GM12891 (cell line): ENCODE measurements around the gene DHCR24.

Source experiments
- PAX5 ChIP-seq: IDR thresholded peaks from 2 replicates; pipeline ENCODE4 v1.6.1; 2011; ENCODE audit warnings: low read length, moderate library complexity, mild to moderate bottlenecking; ENCODE audit not compliant: insufficient read depth, severe bottlenecking
- POLR2A ChIP-seq: IDR thresholded peaks from 2 replicates; pipeline ENCODE4 v1.6.1; 2011; ENCODE audit warnings: low read depth, low read length, control low read depth
- POLR2AphosphoS5 ChIP-seq: IDR thresholded peaks from 2 replicates; pipeline ENCODE4 v1.6.1; 2011; ENCODE audit warnings: low read depth, low read length, control low read depth
- POU2F2 ChIP-seq: IDR thresholded peaks from 2 replicates; pipeline ENCODE4 v1.6.1; 2011; ENCODE audit warnings: low read depth, mild to moderate bottlenecking, control low read depth, low read length, moderate library complexity
- SPI1 ChIP-seq: IDR thresholded peaks from 2 replicates; pipeline ENCODE4 v1.6.1; 2011; ENCODE audit warnings: low read depth, low read length, control low read depth
- TAF1 ChIP-seq: IDR thresholded peaks from 2 replicates; pipeline ENCODE4 v1.6.1; 2011; ENCODE audit warnings: low read depth, low read length, control low read depth

DNA sequence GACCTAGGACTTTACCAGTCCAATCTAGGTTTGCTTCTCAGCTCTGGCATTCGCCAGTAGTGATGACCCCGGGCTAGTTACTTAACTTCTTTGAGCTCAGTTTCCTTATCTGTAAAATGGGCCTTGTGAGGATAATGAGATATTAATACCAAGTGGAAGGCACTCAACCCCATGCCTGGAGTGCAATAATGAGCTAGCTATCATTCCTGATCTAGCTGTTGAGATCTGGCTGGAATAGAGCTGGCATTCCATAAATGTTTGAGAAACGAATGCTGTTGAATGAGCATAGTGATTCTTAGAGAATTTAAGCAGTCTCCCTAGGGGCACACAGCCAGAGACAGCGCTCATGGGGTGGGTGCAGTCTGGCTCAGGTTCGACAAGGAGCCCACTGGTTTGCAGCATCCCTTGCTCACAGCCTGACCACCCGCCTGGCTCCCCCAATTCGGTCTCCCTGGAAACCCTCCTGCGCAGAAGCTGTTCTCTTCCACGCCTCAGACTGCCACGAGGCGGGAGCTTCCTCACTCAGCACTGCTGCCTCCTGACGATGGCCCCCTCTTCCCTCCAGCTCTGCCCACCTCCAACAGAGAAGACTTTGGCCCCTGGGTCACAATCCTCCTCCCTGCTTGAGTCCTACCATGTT lies 32.5 kb downstream of the DHCR24 start:
- TF ChIP-seq POLR2A, result no peak
- no peak for TF ChIP-seq POLR2AphosphoS5
- no peak for TF ChIP-seq TAF1
- no peak for TF ChIP-seq SPI1
- no peak for TF ChIP-seq POU2F2
- TF ChIP-seq PAX5, result no peak
